Measurements from ENCODE around the gene AOC2. TPM values are rescaled to one million over a fixed set of nuclear protein-coding genes. Genes with fewer than 3 reads are reported as not detected.

AOC2 gene
- total and polyA plus RNA-seq, 2 of the 13 experiments (the other 11 are each of a cell fraction or from before 2014, with no cell fraction given), result 1.2 to 3.3 TPM

DNA sequence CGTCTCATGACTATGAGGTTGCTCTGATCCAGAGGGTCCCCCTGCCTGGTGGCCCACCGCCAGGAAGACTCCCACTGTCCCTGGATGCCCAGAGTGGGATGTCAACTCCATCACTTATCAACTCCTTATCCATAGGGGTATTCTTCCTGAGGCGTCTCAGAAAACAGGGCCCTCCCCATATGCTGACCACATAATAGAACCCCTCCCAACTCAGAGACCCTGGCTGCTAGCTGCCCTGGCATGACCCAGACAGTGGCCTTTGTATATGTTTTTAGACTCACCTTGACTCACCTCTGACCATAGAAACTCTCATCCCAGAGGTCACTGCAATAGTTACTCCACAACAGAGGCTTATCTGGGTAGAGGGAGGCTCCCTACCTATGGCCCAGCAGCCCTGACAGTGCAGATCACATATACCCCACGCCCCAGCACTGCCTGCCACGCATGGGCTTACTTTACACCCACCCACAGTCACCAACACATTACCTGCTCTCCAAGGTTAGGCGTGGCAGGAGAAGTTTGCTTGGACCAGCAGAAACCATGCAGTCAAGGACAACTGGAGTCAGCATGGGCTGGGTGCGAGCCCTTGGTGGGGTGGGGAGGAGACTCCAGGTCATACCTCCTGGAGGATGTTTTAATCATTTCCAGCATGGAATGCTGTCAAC is 53.9 kb downstream of the AOC2 start (continued):
- TF ChIP-seq, protein P1, sequence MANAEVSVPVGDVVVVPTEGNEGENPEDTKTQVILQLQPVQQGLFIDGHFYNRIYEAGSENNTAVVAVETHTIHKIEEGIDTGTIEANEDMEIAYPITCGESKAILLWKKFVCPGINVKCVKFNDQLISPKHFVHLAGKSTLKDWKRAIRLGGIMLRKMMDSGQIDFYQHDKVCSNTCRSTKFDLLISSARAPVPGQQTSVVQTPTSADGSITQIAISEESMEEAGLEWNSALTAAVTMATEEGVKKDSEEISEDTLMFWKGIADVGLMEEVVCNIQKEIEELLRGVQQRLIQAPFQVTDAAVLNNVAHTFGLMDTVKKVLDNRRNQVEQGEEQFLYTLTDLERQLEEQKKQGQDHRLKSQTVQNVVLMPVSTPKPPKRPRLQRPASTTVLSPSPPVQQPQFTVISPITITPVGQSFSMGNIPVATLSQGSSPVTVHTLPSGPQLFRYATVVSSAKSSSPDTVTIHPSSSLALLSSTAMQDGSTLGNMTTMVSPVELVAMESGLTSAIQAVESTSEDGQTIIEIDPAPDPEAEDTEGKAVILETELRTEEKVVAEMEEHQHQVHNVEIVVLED (CRISPR knock-in tag; IDR thresholded peaks at IDR 0.05; ENCODE audit: borderline replicate concordance), result no peak
- TF ChIP-seq, protein P2, sequence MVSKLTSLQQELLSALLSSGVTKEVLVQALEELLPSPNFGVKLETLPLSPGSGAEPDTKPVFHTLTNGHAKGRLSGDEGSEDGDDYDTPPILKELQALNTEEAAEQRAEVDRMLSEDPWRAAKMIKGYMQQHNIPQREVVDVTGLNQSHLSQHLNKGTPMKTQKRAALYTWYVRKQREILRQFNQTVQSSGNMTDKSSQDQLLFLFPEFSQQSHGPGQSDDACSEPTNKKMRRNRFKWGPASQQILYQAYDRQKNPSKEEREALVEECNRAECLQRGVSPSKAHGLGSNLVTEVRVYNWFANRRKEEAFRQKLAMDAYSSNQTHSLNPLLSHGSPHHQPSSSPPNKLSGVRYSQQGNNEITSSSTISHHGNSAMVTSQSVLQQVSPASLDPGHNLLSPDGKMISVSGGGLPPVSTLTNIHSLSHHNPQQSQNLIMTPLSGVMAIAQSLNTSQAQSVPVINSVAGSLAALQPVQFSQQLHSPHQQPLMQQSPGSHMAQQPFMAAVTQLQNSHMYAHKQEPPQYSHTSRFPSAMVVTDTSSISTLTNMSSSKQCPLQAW (CRISPR knock-in tag; IDR thresholded peaks at IDR 0.05), result peak; percentile 76
- no peak for TF ChIP-seq MAZ (IDR thresholded peaks at IDR 0.05; ENCODE audit: borderline replicate concordance, low read depth, low read length)
- no peak for TF ChIP-seq MAZ (CRISPR knock-in tag; IDR thresholded peaks at IDR 0.05; ENCODE audit: low read depth)
- no peak for TF ChIP-seq ZSCAN12 (CRISPR knock-in tag; IDR thresholded peaks at IDR 0.05)
- TF ChIP-seq ESRRA (CRISPR knock-in tag; IDR thresholded peaks at IDR 0.05; ENCODE audit: low read depth), result peak; percentile 91
- TF ChIP-seq, protein P3, sequence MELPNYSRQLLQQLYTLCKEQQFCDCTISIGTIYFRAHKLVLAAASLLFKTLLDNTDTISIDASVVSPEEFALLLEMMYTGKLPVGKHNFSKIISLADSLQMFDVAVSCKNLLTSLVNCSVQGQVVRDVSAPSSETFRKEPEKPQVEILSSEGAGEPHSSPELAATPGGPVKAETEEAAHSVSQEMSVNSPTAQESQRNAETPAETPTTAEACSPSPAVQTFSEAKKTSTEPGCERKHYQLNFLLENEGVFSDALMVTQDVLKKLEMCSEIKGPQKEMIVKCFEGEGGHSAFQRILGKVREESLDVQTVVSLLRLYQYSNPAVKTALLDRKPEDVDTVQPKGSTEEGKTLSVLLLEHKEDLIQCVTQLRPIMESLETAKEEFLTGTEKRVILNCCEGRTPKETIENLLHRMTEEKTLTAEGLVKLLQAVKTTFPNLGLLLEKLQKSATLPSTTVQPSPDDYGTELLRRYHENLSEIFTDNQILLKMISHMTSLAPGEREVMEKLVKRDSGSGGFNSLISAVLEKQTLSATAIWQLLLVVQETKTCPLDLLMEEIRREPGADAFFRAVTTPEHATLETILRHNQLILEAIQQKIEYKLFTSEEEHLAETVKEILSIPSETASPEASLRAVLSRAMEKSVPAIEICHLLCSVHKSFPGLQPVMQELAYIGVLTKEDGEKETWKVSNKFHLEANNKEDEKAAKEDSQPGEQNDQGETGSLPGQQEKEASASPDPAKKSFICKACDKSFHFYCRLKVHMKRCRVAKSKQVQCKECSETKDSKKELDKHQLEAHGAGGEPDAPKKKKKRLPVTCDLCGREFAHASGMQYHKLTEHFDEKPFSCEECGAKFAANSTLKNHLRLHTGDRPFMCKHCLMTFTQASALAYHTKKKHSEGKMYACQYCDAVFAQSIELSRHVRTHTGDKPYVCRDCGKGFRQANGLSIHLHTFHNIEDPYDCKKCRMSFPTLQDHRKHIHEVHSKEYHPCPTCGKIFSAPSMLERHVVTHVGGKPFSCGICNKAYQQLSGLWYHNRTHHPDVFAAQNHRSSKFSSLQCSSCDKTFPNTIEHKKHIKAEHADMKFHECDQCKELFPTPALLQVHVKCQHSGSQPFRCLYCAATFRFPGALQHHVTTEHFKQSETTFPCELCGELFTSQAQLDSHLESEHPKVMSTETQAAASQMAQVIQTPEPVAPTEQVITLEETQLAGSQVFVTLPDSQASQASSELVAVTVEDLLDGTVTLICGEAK (IDR thresholded peaks at IDR 0.05), result no peak
- TF ChIP-seq, protein P3 (CRISPR knock-in tag; IDR thresholded peaks at IDR 0.05), result peak; percentile 37; the same call in 1 of the 2 replicates
- TF ChIP-seq EP300 (IDR thresholded peaks at IDR 0.05; ENCODE audit: low read depth in 2 of 2, low read length in 2 of 2), result peak in 1 of 2 experiments; percentile 61; a peak in 1 of 4 replicates
- TF ChIP-seq EP300 (CRISPR knock-in tag; IDR thresholded peaks at IDR 0.05; ENCODE audit: borderline replicate concordance), result no peak
- TF ChIP-seq ZBTB21 (CRISPR knock-in tag; IDR thresholded peaks at IDR 0.05), result no peak
- no peak for TF ChIP-seq FLYWCH1 (CRISPR knock-in tag; IDR thresholded peaks at IDR 0.05)
- peak; percentile 55 for TF ChIP-seq HNF4A (CRISPR knock-in tag; IDR thresholded peaks at IDR 0.05)
- no peak for TF ChIP-seq POLR2AphosphoS2 (IDR thresholded peaks at IDR 0.05; ENCODE audit: low read depth, low read length)
- TF ChIP-seq ZNF724P (CRISPR knock-in tag; IDR thresholded peaks at IDR 0.05; ENCODE audit: borderline replicate concordance), result 0 out of 2 replicates have a peak, but pooled peaks have one; percentile 74
- TF ChIP-seq SMAD1 (CRISPR knock-in tag; IDR thresholded peaks at IDR 0.05; ENCODE audit: borderline replicate concordance, low read depth), result peak; percentile 68; the same call in 1 of the 2 replicates
- no peak for TF ChIP-seq ZNF543 (CRISPR knock-in tag; IDR thresholded peaks at IDR 0.05)
- TF ChIP-seq GZF1 (CRISPR knock-in tag; IDR thresholded peaks at IDR 0.05), result no peak

Measured in HepG2 (cell line).